Measurements from ENCODE around the gene CLDN15.
"Not testable (repeated sequence)": the region's sequence is repeated elsewhere in the genome, so short reads cannot be mapped to it uniquely, and the experiment has no call there.

CLDN15 gene, protein sequence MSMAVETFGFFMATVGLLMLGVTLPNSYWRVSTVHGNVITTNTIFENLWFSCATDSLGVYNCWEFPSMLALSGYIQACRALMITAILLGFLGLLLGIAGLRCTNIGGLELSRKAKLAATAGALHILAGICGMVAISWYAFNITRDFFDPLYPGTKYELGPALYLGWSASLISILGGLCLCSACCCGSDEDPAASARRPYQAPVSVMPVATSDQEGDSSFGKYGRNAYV

DNA sequence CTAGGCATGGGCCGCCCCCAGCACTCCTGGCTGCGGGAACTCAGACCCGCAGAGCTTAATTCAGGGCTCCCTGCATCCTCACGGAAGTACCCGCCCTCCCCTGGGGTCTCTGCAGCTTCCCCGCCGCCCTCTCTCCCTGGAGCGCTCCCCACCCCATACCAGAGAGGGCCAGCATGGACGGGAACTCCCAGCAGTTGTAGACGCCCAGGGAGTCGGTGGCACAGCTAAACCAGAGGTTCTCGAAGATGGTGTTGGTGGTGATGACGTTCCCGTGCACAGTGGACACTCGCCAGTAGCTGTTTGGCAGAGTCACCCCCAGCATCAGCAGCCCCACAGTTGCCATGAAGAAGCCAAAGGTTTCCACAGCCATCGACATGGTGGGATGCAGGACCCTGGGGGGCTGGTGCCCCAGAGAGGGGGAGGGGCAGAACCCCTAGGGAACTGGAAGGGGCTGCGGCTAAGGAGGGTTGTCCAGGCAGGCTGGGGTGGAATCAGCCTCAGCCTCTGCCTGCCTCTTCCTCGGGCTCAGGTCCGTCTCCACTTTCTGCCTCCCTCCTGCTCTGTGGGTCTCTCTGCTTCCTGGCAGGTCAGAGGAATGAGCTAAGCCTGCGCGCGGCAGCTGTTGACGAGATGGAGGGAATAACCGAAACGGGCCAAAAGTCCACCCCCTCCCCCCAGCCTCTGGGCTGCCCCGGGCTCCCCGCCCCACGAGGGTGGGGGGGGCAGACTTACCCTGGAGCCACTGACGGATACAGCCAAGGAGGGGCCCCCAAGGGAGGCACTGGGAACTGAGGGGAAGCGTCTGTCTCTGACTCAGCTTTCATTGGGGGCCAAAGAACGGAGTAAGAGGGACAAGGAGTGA lies at the start of gene CLDN15:
CLDN15 (minus strand) TSS at position 597 of the 862 bp plus-strand sequence; CDS start at position 376, 221 bp downstream.
- no peak for DNase-seq (ENCODE audit: low spot score in 2 of 2)
- H3K36me3 ChIP-seq (replicated peaks), result peaks cover 26% of the 10 kb centered on the region
- no peaks in the 10 kb centered on the region for H3K9me3 ChIP-seq
- in situ Hi-C loops (cut with MboI; ENCODE audit: low sequenced_read_pairs), result no loop called here
- H3K27me3 ChIP-seq (ENCODE audit: low read depth), result no peaks in the 10 kb centered on the region
- no peaks in the 10 kb centered on the region for H3K4me1 ChIP-seq
- H3K4me3 ChIP-seq, result no peak within 1 kb of the TSS

DNA sequence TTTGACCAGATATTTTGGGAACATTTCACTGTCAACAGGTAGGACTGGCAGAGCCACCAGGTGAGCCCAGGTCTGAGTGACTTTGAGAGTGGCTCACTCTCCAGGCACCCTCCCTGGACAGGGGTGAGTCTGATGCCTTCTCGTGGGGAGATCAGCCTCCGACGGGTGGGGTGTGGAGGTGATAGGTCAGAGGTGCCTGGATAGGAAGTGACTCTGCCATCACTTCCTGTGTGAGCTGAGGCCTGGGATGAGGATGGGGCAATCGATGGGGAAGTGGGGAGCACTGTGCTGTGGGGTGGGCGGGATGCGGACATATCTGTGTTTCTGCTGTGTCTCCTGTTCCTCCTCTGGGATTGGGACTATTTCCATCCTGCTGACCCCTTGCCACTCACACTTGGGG lies 49.4 kb upstream of the CLDN15 start:
- Histone ChIP-seq H3K4me3 (no peak overlapping the region), H3K9me3 (no peaks in the 10 kb centered on the region), H3K4me1 (no peaks in the 10 kb centered on the region), H3K36me3 (replicated peaks) (no peaks in the 10 kb centered on the region), H3K27me3 (ENCODE audit: low read depth) (no peaks in the 10 kb centered on the region)
- DNase-seq (ENCODE audit: low spot score in 2 of 2), result no peak
- in situ Hi-C loops (cut with MboI; ENCODE audit: low sequenced_read_pairs), result no loop called here

DNA sequence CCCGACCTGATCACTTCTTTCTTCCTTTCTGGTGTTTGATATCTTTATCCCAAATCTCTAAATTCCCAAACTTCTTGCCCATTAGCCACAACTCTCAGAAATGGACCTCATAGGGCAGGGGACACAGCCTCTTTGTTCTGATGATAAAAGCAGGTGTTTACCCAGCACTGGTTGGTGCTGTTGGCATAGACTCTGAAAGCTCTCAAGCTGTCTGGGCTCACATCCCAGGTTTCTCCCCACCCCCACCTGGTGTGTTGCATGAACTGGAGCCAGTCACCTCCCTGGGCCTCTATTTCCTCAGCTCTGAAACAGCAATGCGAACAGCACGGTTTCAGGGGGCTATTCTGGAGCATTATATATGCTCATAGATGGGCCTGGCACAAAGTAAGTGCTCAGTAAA lies 48.3 kb upstream of the CLDN15 start:
- H3K36me3 ChIP-seq (replicated peaks); H3K4me3 ChIP-seq; H3K9me3 ChIP-seq; in situ Hi-C loops (cut with MboI; ENCODE audit: low sequenced_read_pairs); H3K4me1 ChIP-seq; DNase-seq (ENCODE audit: low spot score in 2 of 2); H3K27me3 ChIP-seq (ENCODE audit: low read depth): not testable (repeated sequence)

DNA sequence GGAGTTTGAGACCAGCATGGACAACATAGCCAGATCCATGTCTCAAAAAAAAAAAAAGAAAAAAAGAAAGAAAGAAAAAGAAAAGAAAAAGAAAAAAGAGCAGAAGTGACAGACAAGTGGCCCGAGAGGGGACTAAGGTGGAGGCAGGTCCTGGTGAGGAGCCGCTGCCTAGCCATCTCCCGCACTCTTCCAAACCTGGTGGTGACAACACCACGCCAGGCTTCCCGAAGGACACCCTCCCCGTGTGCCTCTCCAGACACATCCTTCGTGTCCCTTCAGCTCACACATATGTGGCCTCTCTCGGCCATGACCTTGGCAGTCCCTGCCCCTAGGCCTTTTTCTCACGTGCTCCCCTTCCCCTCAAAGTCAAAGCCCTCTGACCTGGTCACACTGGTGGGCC lies 47.6 kb upstream of the CLDN15 start:
- in situ Hi-C loops (cut with MboI; ENCODE audit: low sequenced_read_pairs), result no loop called here
- H3K27me3 ChIP-seq (ENCODE audit: low read depth), result no peaks in the 10 kb centered on the region
- no peak for DNase-seq (ENCODE audit: low spot score in 2 of 2)
- H3K4me3 ChIP-seq, result no peak overlapping the region
- H3K9me3 ChIP-seq, result no peaks in the 10 kb centered on the region
- no peaks in the 10 kb centered on the region for H3K4me1 ChIP-seq
- no peaks in the 10 kb centered on the region for H3K36me3 ChIP-seq (replicated peaks)

DNA sequence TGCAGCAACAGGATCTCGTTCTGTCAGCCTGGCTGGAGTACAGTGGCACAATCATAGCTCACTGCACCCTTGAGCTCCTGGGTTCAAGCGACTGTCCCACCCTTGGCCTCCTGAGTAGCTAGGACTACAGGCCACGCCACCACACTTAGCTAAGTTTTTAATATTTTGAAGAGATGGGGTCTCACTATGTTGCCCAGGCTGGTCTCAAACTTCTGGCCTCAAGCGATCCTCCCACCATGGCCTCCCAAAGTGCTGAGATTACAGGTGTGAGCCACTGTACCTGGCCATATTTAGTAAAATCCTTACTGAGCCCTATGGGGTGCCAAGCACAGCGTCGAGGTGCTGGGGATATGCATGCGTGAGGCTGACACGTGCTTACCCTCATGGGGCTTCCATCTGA lies 43.3 kb upstream of the CLDN15 start:
- H3K4me3 ChIP-seq; H3K4me1 ChIP-seq; H3K27me3 ChIP-seq (ENCODE audit: low read depth); DNase-seq (ENCODE audit: low spot score in 2 of 2); H3K36me3 ChIP-seq (replicated peaks); H3K9me3 ChIP-seq: not testable (repeated sequence)
- in situ Hi-C loops (cut with MboI; ENCODE audit: low sequenced_read_pairs), result loop anchor here (5.0 kb wide), 1 partner anchor 134 kb away; no protein-coding TSS in a partner anchor

DNA sequence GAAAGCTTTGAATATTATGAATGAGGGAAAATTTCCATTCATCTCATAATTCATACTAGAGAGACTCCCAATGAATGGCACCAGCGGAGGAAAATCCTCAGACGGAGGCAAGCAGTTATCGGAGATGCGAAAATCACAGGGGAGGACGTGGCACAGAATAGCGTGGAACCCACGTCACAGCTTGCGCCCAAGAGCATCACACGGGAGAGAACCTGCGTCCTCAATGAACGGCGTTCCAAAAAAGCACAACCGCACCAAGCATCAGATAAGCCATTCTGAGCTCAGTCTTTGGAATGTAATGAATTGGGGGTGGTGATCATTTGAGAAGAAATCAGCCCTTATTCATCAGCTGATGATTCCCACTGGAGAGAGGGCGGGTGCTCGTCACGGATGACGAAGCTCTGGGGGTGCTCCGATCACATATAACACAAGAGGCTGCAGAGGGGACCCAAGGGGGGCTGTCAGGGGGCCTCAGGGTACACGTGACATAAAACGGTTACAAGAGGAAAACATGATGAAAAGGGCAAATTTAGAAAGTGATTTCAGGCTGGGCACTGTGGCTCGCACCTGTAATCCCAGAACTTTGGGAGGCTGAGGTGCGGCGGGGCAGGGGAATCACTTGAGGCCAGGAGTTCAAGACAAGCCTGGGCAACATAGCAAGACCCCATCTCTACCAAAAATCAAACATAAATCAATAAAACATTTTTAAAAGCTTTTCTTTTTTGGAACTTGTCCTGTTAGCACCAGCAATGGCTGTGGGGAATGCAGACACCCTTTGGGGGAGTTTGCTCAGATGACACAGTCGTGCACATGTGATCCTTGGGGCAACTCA lies 41.1 kb upstream of the CLDN15 start:
- H3K4me3 ChIP-seq, result no peak overlapping the region
- no peak for DNase-seq (ENCODE audit: low spot score in 2 of 2)
- in situ Hi-C loops (cut with MboI; ENCODE audit: low sequenced_read_pairs), result no loop called here
- H3K9me3 ChIP-seq, result no peaks in the 10 kb centered on the region
- H3K36me3 ChIP-seq (replicated peaks), result no peaks in the 10 kb centered on the region
- H3K4me1 ChIP-seq, result peaks cover 4% of the 10 kb centered on the region
- no peaks in the 10 kb centered on the region for H3K27me3 ChIP-seq (ENCODE audit: low read depth)

DNA sequence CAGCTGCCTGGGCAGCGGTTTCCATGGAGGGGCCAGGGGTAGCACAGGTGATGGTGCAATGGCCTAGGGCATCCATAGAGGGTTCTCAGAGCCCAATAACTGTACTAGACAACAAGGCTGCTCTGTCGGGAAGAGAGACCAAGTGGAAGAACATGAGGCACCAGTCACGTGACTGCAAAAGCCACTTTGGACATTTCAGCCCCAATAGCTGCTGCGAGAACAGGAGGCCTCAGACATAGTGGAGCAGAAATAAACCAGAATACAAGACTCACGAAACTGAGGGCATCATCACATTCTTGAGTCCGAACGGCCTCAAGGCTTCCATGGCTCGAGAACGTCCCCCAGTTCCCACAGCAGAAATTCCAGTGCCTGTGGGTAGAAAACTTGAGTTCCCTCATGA lies 39.6 kb upstream of the CLDN15 start:
- no peak overlapping the region for H3K4me3 ChIP-seq
- no peaks in the 10 kb centered on the region for H3K9me3 ChIP-seq
- no peaks in the 10 kb centered on the region for H3K36me3 ChIP-seq (replicated peaks)
- DNase-seq (ENCODE audit: low spot score in 2 of 2), result no peak
- in situ Hi-C loops (cut with MboI; ENCODE audit: low sequenced_read_pairs), result no loop called here
- H3K4me1 ChIP-seq, result peaks cover 16% of the 10 kb centered on the region
- no peaks in the 10 kb centered on the region for H3K27me3 ChIP-seq (ENCODE audit: low read depth)

DNA sequence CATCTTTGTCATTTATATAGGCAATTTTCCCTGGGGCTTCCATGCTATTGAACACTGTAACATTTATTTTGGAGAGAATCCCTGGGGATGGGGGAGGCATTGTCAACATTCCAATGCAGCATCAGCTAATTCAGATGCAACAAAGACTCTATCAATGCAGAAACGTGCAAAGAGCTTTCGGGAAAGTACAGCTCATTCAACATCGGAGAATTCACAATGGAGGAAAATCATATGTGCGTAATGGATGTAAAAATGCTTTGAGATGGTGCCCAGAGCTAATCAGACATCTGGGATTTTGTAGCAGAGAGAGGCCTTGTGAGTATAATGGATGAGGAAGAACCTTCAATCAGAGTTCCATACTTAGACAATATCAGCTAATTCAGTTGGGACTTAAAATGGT lies 35.6 kb upstream of the CLDN15 start:
- H3K4me3 ChIP-seq, result no peak overlapping the region
- peaks cover 34% of the 10 kb centered on the region for H3K4me1 ChIP-seq
- DNase-seq (ENCODE audit: low spot score in 2 of 2), result peak; percentile 87 to 98
- in situ Hi-C loops (cut with MboI; ENCODE audit: low sequenced_read_pairs), result no loop called here
- H3K36me3 ChIP-seq (replicated peaks), result no peaks in the 10 kb centered on the region
- H3K9me3 ChIP-seq, result no peaks in the 10 kb centered on the region
- H3K27me3 ChIP-seq (ENCODE audit: low read depth), result no peaks in the 10 kb centered on the region

DNA sequence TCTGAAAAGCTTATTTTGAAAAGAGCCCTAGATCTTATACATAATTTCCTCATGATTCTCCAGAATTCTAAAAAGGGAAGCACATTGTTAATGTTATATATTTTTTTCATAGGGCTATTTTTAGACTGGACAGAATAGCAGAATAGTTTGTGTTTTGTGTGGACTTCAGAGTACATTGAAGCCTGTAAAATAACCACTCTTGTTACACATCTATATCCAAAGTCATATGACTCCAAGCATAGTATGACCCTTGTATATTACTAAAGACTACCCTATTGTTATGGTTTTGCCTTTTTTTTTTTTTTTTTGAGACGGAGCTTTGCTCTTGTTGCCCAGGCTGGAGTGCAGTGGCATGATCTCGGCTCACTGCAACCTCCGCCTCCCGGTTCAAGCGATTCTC lies 33.4 kb upstream of the CLDN15 start:
- in situ Hi-C loops (cut with MboI; ENCODE audit: low sequenced_read_pairs), result no loop called here
- peaks cover 34% of the 10 kb centered on the region for H3K4me1 ChIP-seq
- H3K4me3 ChIP-seq, result no peak overlapping the region
- no peaks in the 10 kb centered on the region for H3K27me3 ChIP-seq (ENCODE audit: low read depth)
- H3K36me3 ChIP-seq (replicated peaks), result no peaks in the 10 kb centered on the region
- H3K9me3 ChIP-seq, result no peaks in the 10 kb centered on the region
- peak in 1 of 2 experiments; percentile 61 for DNase-seq (ENCODE audit: low spot score in 2 of 2)

DNA sequence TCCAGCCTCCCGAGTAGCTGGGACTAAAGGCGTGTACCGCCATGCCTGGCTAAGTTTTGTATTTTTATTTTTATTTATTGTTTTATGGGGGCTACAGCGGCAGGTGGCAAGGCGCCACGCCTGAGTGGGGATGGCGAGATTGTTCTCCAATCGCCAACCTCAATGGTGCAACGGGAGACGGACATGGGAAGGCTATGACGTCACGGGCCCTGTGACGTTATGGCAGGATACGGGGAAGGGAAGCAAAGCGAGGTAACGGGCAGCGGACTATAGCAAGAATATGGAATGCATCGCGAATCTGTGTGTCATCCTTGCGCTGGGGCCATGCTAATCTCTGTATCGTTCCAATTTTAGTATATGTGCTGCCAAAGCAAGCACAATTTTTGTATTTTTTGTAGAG lies 32.1 kb upstream of the CLDN15 start:
- in situ Hi-C loops (cut with MboI; ENCODE audit: low sequenced_read_pairs), result no loop called here
- H3K27me3 ChIP-seq (ENCODE audit: low read depth), result no peaks in the 10 kb centered on the region
- no peak overlapping the region for H3K4me3 ChIP-seq
- no peak for DNase-seq (ENCODE audit: low spot score in 2 of 2)
- peaks cover 34% of the 10 kb centered on the region for H3K4me1 ChIP-seq
- no peaks in the 10 kb centered on the region for H3K36me3 ChIP-seq (replicated peaks)
- H3K9me3 ChIP-seq, result no peaks in the 10 kb centered on the region

DNA sequence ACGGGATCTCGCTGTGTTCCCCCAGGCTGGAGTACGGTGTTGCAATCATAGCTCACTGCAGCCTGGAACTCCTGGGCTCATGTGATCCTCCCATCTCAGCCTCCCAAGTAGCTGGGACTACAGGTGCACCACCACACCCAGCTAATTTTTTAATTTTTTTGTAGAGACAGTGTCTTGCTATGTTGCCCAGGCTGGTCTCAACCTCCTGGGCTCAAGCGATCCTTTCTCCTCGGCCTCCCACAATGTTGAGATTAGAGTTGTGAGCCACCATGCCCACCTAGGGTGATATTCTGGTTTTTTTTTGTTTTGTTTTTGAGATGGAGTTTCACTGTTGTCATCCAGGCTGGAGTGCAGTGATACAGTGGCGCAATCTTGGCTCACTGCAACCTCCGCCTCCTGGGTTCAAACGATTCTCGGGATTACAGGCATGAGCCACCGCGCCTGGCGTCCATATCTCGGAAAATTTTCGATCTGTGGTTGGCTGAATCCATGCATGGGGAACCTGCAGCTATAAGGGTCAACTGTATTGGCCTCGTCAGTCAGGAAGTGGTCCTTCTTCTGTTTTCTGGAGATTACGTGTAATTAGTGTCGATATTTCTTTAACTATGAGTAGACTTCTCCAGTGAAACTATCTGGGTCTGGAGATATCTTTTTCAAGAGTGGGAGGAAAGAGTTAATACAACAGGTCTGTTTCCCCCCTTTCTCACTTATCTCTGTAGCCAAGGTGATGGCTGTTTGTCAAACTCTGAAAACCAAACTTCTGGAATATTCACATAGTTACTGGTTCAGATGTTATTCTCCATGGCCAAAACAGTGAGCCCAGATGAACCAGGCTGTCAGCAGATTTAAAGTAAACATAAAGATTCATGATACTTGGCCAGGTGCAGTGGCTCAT lies 28.3 kb upstream of the CLDN15 start:
- H3K36me3 ChIP-seq (replicated peaks), result no peaks in the 10 kb centered on the region
- DNase-seq (ENCODE audit: low spot score in 2 of 2), result no peak
- in situ Hi-C loops (cut with MboI; ENCODE audit: low sequenced_read_pairs), result no loop called here
- peaks cover 5% of the 10 kb centered on the region for H3K4me1 ChIP-seq
- no peaks in the 10 kb centered on the region for H3K27me3 ChIP-seq (ENCODE audit: low read depth)
- H3K9me3 ChIP-seq, result no peaks in the 10 kb centered on the region
- no peak overlapping the region for H3K4me3 ChIP-seq

DNA sequence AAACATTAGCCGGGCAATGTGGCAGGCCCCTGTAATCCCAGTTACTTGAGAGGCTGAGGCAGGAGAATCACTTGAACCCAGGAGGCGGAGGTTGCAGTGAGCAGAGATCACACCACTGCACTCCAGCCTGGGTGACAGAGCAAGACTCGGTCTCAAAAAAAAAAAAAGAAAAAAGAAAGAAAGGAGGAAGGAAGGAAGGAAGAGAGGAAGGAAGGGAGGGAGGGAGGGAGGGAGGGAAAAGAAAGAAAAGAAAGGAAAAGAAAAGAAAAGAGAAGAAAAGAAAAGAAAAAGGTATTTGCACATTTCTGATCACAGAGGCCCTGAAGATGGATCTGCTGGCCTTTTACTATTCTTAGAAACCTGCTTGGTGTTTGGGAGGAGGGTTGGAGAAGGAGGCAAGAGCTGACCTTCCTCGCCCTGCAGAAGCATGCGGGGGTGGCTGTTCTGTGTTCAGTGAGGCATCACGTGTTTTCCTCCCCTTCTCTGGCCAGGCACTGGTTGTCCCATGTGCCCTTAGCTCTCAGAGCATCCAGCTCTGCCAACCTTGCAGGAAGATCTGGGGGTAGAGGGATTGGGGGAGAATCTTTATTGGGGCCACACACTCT lies 26.6 kb upstream of the CLDN15 start:
- H3K36me3 ChIP-seq (replicated peaks); H3K4me1 ChIP-seq; DNase-seq (ENCODE audit: low spot score in 2 of 2); H3K9me3 ChIP-seq; H3K4me3 ChIP-seq; in situ Hi-C loops (cut with MboI; ENCODE audit: low sequenced_read_pairs); H3K27me3 ChIP-seq (ENCODE audit: low read depth): not testable (repeated sequence)

DNA sequence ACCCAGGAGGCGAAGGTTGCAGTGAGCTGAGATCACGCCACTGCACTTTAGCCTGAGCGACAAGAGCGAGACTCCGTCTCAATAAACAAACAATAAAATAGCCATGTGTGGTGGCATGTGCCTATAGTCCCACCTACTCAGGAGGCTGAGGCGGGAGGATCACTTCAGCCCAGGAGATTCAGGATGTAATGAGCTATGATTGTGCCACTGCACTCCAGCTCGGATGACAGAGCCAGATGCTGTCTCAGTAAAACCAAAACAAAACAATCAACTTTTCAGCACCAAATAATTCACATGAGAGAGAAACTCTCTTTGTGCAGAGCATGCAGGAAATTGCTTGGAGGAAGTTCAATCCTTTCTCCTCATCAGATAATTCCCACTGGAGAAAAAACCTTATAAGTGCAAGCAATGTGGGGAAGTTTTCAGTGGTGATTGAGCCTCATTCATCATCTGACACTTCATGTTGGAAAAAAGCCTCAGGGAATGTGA lies 20.7 kb upstream of the CLDN15 start:
- H3K36me3 ChIP-seq (replicated peaks), result no peaks in the 10 kb centered on the region
- H3K4me1 ChIP-seq, result no peaks in the 10 kb centered on the region
- H3K9me3 ChIP-seq, result no peaks in the 10 kb centered on the region
- H3K4me3 ChIP-seq, result no peak overlapping the region
- H3K27me3 ChIP-seq (ENCODE audit: low read depth), result no peaks in the 10 kb centered on the region
- no peak for DNase-seq (ENCODE audit: low spot score in 2 of 2)
- in situ Hi-C loops (cut with MboI; ENCODE audit: low sequenced_read_pairs), result no loop called here

Measured in HAP-1 (cell line).